Activated CD4-positive, alpha-beta memory T cell treated with anti-CD3 and anti-CD28 coated beads for 36 hours (primary cell): ENCODE data around the gene SLC38A10. TPM values are rescaled to one million over a fixed set of nuclear protein-coding genes. Genes with fewer than 3 reads are reported as not detected.

Experiments
- CTCF ChIA-PET: fragments of 350-600 bp; sonication (Branson Sonifier 250); formaldehyde crosslinking; loops from one replicate; lab custom pipeline; 2021; ENCODE audit warnings: antibody characterized with exemption, inconsistent platforms; lab: Charles Lee
- POLR2A ChIA-PET: fragments of 350-600 bp; sonication (Branson Sonifier 250); formaldehyde crosslinking; loops from one replicate; lab custom pipeline; 2021; ENCODE audit warnings: antibody characterized with exemption; lab: Charles Lee
- DNase-seq: peaks from one replicate; pipeline ENCODE4 v3.0.0-alpha.2; 2020
- H3K27ac Mint-ChIP-seq: one replicate; pipeline ENCODE4 v1.8.0; 2021; ENCODE audit warnings: mixed read lengths
- H3K27me3 Mint-ChIP-seq: one replicate; pipeline ENCODE4 v1.8.0; 2021; ENCODE audit warnings: mixed read lengths
- H3K36me3 Mint-ChIP-seq: one replicate; pipeline ENCODE4 v1.8.0; 2021; ENCODE audit warnings: mixed read lengths
- H3K4me1 Mint-ChIP-seq: one replicate; pipeline ENCODE4 v1.8.0; 2021; ENCODE audit warnings: low read depth, mixed read lengths
- H3K4me3 Mint-ChIP-seq: one replicate; pipeline ENCODE4 v1.8.0; 2021; ENCODE audit warnings: mild to moderate bottlenecking, mixed read lengths
- H3K9me3 Mint-ChIP-seq: one replicate; pipeline ENCODE4 v1.8.0; 2021; ENCODE audit warnings: mixed read lengths
- intact Hi-C: fragments of 100-400 bp; cut with micrococcal nuclease; formaldehyde crosslinking; loops from one replicate; pipeline ENCODE4 v1.15.1; 2023
- total RNA-seq, 2 experiments: library from RNA; stranded (reverse); gene quantifications; one replicate each; pipeline ENCODE4 v1.2.3, GENCODE V29; 2021

SLC38A10 gene
- total RNA-seq, 2 experiments from 2014 or later, result 60.7 to 60.9 TPM

GRCh38 chr17:81222906-81223761 lies 72.0 kb downstream of the SLC38A10 start, which contains the start of gene CEP131:
TSS of gene CEP131 (minus strand) at chr17:81222965. CDS start at chr17:81220056, 2,909 bp downstream.
- intact Hi-C loops, result loop anchor here (1.0 to 10.0 kb wide), 2 partner anchors 16 to 188 kb away; partner anchors contain the start of genes BAIAP2, NDUFAF8 and TEPSIN

GRCh38 chr17:81222620-81222905 lies 72.5 kb downstream of the SLC38A10 start:
- CTCF ChIA-PET, result interaction anchor here (0.8 to 1.2 kb wide), 7 partner anchors 13 to 330 kb away, joined by 3 to 6 read pairs (median 3); partner anchors contain the start of genes NDUFAF8 and TEPSIN
- H3K27me3 Mint-ChIP-seq, result no peaks in the 10 kb centered on the region
- H3K27ac Mint-ChIP-seq, result no peak overlapping the region
- no peaks in the 10 kb centered on the region for H3K9me3 Mint-ChIP-seq
- POLR2A ChIA-PET, result interaction anchor here (0.7 to 1.3 kb wide), 3 partner anchors 17 to 73 kb away, joined by 3 to 16 read pairs (median 4); partner anchors contain the start of genes NDUFAF8, SLC38A10 and TEPSIN
- intact Hi-C loops, result loop anchor here (10.0 kb wide), 1 partner anchor 188 kb away; the partner anchor contains the start of gene BAIAP2
- no peak for DNase-seq
- peaks cover 1% of the 10 kb centered on the region for H3K36me3 Mint-ChIP-seq
- peaks cover 17% of the 10 kb centered on the region for H3K4me1 Mint-ChIP-seq
- H3K4me3 Mint-ChIP-seq, result peak overlapping the region; percentile 66

More at GRCh38 chr17:81222906-81223761, 72.0 kb downstream of the SLC38A10 start, which contains the start of gene CEP131:
- no peak within 1 kb of the TSS for H3K27ac Mint-ChIP-seq
- ChIA-PET POLR2A (interaction anchor here (0.7 to 1.3 kb wide), 3 partner anchors 16 to 72 kb away, joined by 3 to 16 read pairs (median 4); partner anchors contain the start of genes NDUFAF8, SLC38A10 and TEPSIN), CTCF (interaction anchor here (0.8 to 1.2 kb wide), 7 partner anchors 12 to 329 kb away, joined by 3 to 6 read pairs (median 3); partner anchors contain the start of genes NDUFAF8 and TEPSIN)
- no peaks in the 10 kb centered on the region for H3K27me3 Mint-ChIP-seq
- H3K4me3 Mint-ChIP-seq, result peak within 1 kb of the TSS; percentile 66
- DNase-seq, result peak; percentile 100
- peaks cover 1% of the 10 kb centered on the region for H3K36me3 Mint-ChIP-seq
- H3K9me3 Mint-ChIP-seq, result no peaks in the 10 kb centered on the region
- H3K4me1 Mint-ChIP-seq, result peaks cover 22% of the 10 kb centered on the region

- ChIA-PET POLR2A (interaction anchor here (0.7 to 1.5 kb wide), 4 partner anchors 17 to 73 kb away, joined by 3 to 16 read pairs (median 4); partner anchors contain the start of genes NDUFAF8, SLC38A10 and TEPSIN), CTCF (interaction anchor here (1.0 to 1.2 kb wide), 5 partner anchors 17 to 263 kb away, joined by 3 to 6 read pairs (median 4); partner anchors contain the start of genes NDUFAF8 and TEPSIN)
- Mint-ChIP-seq H3K9me3 (no peaks in the 10 kb centered on the region), H3K27ac (no peak overlapping the region), H3K4me3 (peak overlapping the region; percentile 52), H3K27me3 (no peaks in the 10 kb centered on the region), H3K4me1 (peaks cover 16% of the 10 kb centered on the region), H3K36me3 (peaks cover 1% of the 10 kb centered on the region)
- no peak for DNase-seq
- intact Hi-C loops, result loop anchor here (10.0 kb wide), 1 partner anchor 187 kb away; the partner anchor contains the start of gene BAIAP2
These were observed 73.1 kb downstream of the SLC38A10 start for GRCh38 chr17:81221842-81222619.

- DNase-seq, result no peak
- intact Hi-C loops, result loop anchor here (10.0 kb wide), 1 partner anchor 187 kb away; the partner anchor contains the start of gene BAIAP2
- Mint-ChIP-seq H3K9me3 (no peaks in the 10 kb centered on the region), H3K27me3 (no peaks in the 10 kb centered on the region), H3K27ac (no peak overlapping the region), H3K4me3 (peak overlapping the region; percentile 52), H3K36me3 (peaks cover 1% of the 10 kb centered on the region), H3K4me1 (peaks cover 16% of the 10 kb centered on the region)
- POLR2A ChIA-PET, result interaction anchor here (1.5 kb wide), 1 partner anchor 17 kb away, joined by 5 read pairs; the partner anchor contains the start of genes NDUFAF8 and TEPSIN
- CTCF ChIA-PET, result interaction anchor here (1.0 kb wide), 1 partner anchor 32 kb away, joined by 4 read pairs; no protein-coding TSS in a partner anchor
These were observed 73.7 kb downstream of the SLC38A10 start for GRCh38 chr17:81221371-81221841.

GRCh38 chr17:81219476-81220180 lies 75.5 kb downstream of the SLC38A10 start:
- intact Hi-C loops, result loop anchor here (10.0 kb wide), 1 partner anchor 185 kb away; the partner anchor contains the start of gene BAIAP2
- Mint-ChIP-seq H3K27me3 (no peaks in the 10 kb centered on the region), H3K27ac (no peak overlapping the region), H3K4me3 (no peak overlapping the region), H3K9me3 (no peaks in the 10 kb centered on the region), H3K36me3 (peaks cover 1% of the 10 kb centered on the region), H3K4me1 (peaks cover 16% of the 10 kb centered on the region)
- ChIA-PET POLR2A (no interaction called here), CTCF (no interaction called here)
- DNase-seq, result no peak

GRCh38 chr17:81218991-81219390 lies 76.1 kb downstream of the SLC38A10 start:
- POLR2A ChIA-PET, result no interaction called here
- peaks cover 1% of the 10 kb centered on the region for H3K36me3 Mint-ChIP-seq
- H3K4me3 Mint-ChIP-seq, result no peak overlapping the region
- intact Hi-C loops, result no loop called here
- no peaks in the 10 kb centered on the region for H3K9me3 Mint-ChIP-seq
- peaks cover 16% of the 10 kb centered on the region for H3K4me1 Mint-ChIP-seq
- DNase-seq, result no peak
- H3K27ac Mint-ChIP-seq, result no peak overlapping the region
- CTCF ChIA-PET, result no interaction called here
- H3K27me3 Mint-ChIP-seq, result no peaks in the 10 kb centered on the region

- ChIA-PET POLR2A (no interaction called here), CTCF (no interaction called here)
- Mint-ChIP-seq H3K36me3 (peaks cover 1% of the 10 kb centered on the region), H3K27ac (no peak overlapping the region), H3K9me3 (no peaks in the 10 kb centered on the region), H3K4me3 (no peak overlapping the region), H3K27me3 (no peaks in the 10 kb centered on the region), H3K4me1 (peaks cover 10% of the 10 kb centered on the region)
- intact Hi-C loops, result no loop called here
- DNase-seq, result no peak
These were observed 76.6 kb downstream of the SLC38A10 start for GRCh38 chr17:81218459-81218858.

- intact Hi-C loops, result no loop called here
- ChIA-PET POLR2A (no interaction called here), CTCF (no interaction called here)
- Mint-ChIP-seq H3K4me1 (peaks cover 8% of the 10 kb centered on the region), H3K36me3 (peaks cover 1% of the 10 kb centered on the region), H3K9me3 (no peaks in the 10 kb centered on the region), H3K4me3 (no peak overlapping the region), H3K27me3 (no peaks in the 10 kb centered on the region), H3K27ac (no peak overlapping the region)
- no peak for DNase-seq
These were observed 77.6 kb downstream of the SLC38A10 start for GRCh38 chr17:81217491-81217890.

- no peak overlapping the region for H3K27ac Mint-ChIP-seq
- intact Hi-C loops, result no loop called here
These were observed 81.1 kb downstream of the SLC38A10 start for GRCh38 chr17:81213978-81214377.

GRCh38 chr17:81212365-81212764 lies 82.7 kb downstream of the SLC38A10 start:
- ChIA-PET POLR2A (no interaction called here), CTCF (no interaction called here)
- no peak overlapping the region for H3K4me3 Mint-ChIP-seq
- intact Hi-C loops, result no loop called here
- H3K27me3 Mint-ChIP-seq, result no peaks in the 10 kb centered on the region
- no peak overlapping the region for H3K27ac Mint-ChIP-seq
- no peak for DNase-seq
- H3K9me3 Mint-ChIP-seq, result no peaks in the 10 kb centered on the region
- H3K4me1 Mint-ChIP-seq, result no peaks in the 10 kb centered on the region
- no peaks in the 10 kb centered on the region for H3K36me3 Mint-ChIP-seq

More at GRCh38 chr17:81213978-81214377, 81.1 kb downstream of the SLC38A10 start:
- H3K9me3 Mint-ChIP-seq, result no peaks in the 10 kb centered on the region
- no peaks in the 10 kb centered on the region for H3K4me1 Mint-ChIP-seq
- H3K36me3 Mint-ChIP-seq, result peaks cover under 1% of the 10 kb centered on the region
- H3K4me3 Mint-ChIP-seq, result no peak overlapping the region
- CTCF ChIA-PET, result no interaction called here
- no peak for DNase-seq
- POLR2A ChIA-PET, result no interaction called here
- H3K27me3 Mint-ChIP-seq, result no peaks in the 10 kb centered on the region

- no peak overlapping the region for H3K4me3 Mint-ChIP-seq
- H3K4me1 Mint-ChIP-seq, result no peaks in the 10 kb centered on the region
These were observed 84.2 kb downstream of the SLC38A10 start for GRCh38 chr17:81210868-81211267.

More at GRCh38 chr17:81210868-81211267, 84.2 kb downstream of the SLC38A10 start:
- POLR2A ChIA-PET, result no interaction called here
- Mint-ChIP-seq H3K27ac (no peak overlapping the region), H3K27me3 (no peaks in the 10 kb centered on the region), H3K36me3 (no peaks in the 10 kb centered on the region), H3K9me3 (no peaks in the 10 kb centered on the region)
- intact Hi-C loops, result no loop called here
- CTCF ChIA-PET, result no interaction called here
- no peak for DNase-seq
